MCF 10A (cell line): ENCODE data around the gene DARS1. TPM values are rescaled to one million over a fixed set of nuclear protein-coding genes. Genes with fewer than 3 reads are reported as not detected.

ENCODE experiments used
- BruUV-seq: library from RNA; stranded (reverse); fragments of 400-500 nt; replicated peaks from 2 replicates; lab custom pipeline; 2021; lab: Mats Ljungman, UMichigan
- CTCF ChIA-PET: fragments of 300-600 bp; sonication (Branson Sonifier 250); formaldehyde crosslinking; extraction: SDS; loops from one replicate; lab custom pipeline; 2021; ENCODE audit warnings: antibody characterized with exemption, inconsistent platforms; lab: Yijun Ruan, JAX
- POLR2A ChIA-PET: fragments of 300-600, 350-650 bp; sonication (Branson Sonifier 250); formaldehyde crosslinking; extraction: SDS; loops from one replicate; lab custom pipeline; 2020; ENCODE audit warnings: antibody characterized with exemption, inconsistent platforms; lab: Yijun Ruan, JAX
- DNase-seq: peaks from one replicate; pipeline ENCODE4 v3.0.0-alpha.2; 2018; ENCODE audit not compliant: unreplicated experiment
- H3K27ac Mint-ChIP-seq: one replicate; pipeline ENCODE4 v1.8.0; 2022; ENCODE audit warnings: mild to moderate bottlenecking, low read depth, mixed read lengths; ENCODE audit not compliant: unreplicated experiment
- H3K27me3 Mint-ChIP-seq: one replicate; pipeline ENCODE4 v1.8.0; 2022; ENCODE audit warnings: mixed read lengths; ENCODE audit not compliant: insufficient read depth, unreplicated experiment
- H3K36me3 Mint-ChIP-seq: one replicate; pipeline ENCODE4 v1.8.0; 2022; ENCODE audit warnings: mild to moderate bottlenecking, moderate library complexity, mixed read lengths; ENCODE audit not compliant: insufficient read depth, unreplicated experiment
- H3K4me1 Mint-ChIP-seq: one replicate; pipeline ENCODE4 v1.8.0; 2022; ENCODE audit warnings: mixed read lengths; ENCODE audit not compliant: insufficient read depth, unreplicated experiment
- H3K4me3 Mint-ChIP-seq: one replicate; pipeline ENCODE4 v1.8.0; 2022; ENCODE audit warnings: mild to moderate bottlenecking, moderate library complexity, mixed read lengths; ENCODE audit not compliant: unreplicated experiment
- H3K9me3 Mint-ChIP-seq: one replicate; pipeline ENCODE4 v1.8.0; 2022; ENCODE audit warnings: mixed read lengths; ENCODE audit not compliant: unreplicated experiment
- CTCF ChIP-seq: fragments of 200-600 bp; IDR thresholded peaks from one replicate; pipeline ENCODE4 v1.8.0; 2022; ENCODE audit warnings: antibody characterized with exemption, mild to moderate bottlenecking; ENCODE audit not compliant: unreplicated experiment
- intact Hi-C: fragments of 100-400 bp; cut with micrococcal nuclease; formaldehyde crosslinking; loops from 2 replicates; pipeline ENCODE4 v1.14.1; 2022
- total RNA-seq: library from RNA; stranded (reverse); gene quantifications from 2 replicates; pipeline ENCODE4 v1.2.3, GENCODE V29; 2022

The DARS1 gene
- total RNA-seq, 1 experiment from 2014 or later, result 66.5 TPM

- Mint-ChIP-seq H3K4me1 (no peaks in the 10 kb centered on the region), H3K4me3 (no peak overlapping the region), H3K36me3 (peaks cover 57% of the 10 kb centered on the region), H3K9me3 (no peaks in the 10 kb centered on the region), H3K27me3 (no peaks in the 10 kb centered on the region), H3K27ac (peak overlapping the region; percentile 16)
- no peak for DNase-seq
- intact Hi-C loops, result no loop called here
- POLR2A ChIA-PET, result interaction anchor here (1.2 kb wide), 1 partner anchor 27 kb away, joined by 3 read pairs; no protein-coding TSS in a partner anchor
- TF ChIP-seq CTCF, result no peak
- no TSS peak for BruUV-seq
- CTCF ChIA-PET, result interaction anchor here (0.8 to 2.1 kb wide), 4 partner anchors 8 to 912 kb away, joined by 3 to 4 read pairs (median 4); no protein-coding TSS in a partner anchor
Measured at GRCh38 chr2:135903650-135904049, 81.8 kb downstream of the DARS1 start.

GRCh38 chr2:135899567-135899966, 85.9 kb downstream of the DARS1 start:
- Mint-ChIP-seq H3K4me3 (no peak overlapping the region), H3K27ac (no peak overlapping the region), H3K27me3 (no peaks in the 10 kb centered on the region), H3K4me1 (no peaks in the 10 kb centered on the region), H3K36me3 (peaks cover 24% of the 10 kb centered on the region), H3K9me3 (no peaks in the 10 kb centered on the region)
- BruUV-seq, result no TSS peak
- intact Hi-C loops, result no loop called here
- DNase-seq, result no peak
- POLR2A ChIA-PET, result no interaction called here
- CTCF ChIA-PET, result no interaction called here
- no peak for TF ChIP-seq CTCF

- ChIA-PET CTCF (interaction anchor here (0.7 to 1.7 kb wide), 3 partner anchors 14 to 16 kb away, joined by 3 to 9 read pairs (median 8); no protein-coding TSS in a partner anchor), POLR2A (no interaction called here)
- TF ChIP-seq CTCF, result no peak
- intact Hi-C loops, result no loop called here
- H3K4me1 Mint-ChIP-seq, result no peaks in the 10 kb centered on the region
- H3K27ac Mint-ChIP-seq, result no peak overlapping the region
- no peaks in the 10 kb centered on the region for H3K27me3 Mint-ChIP-seq
- BruUV-seq, result no TSS peak
- no peak overlapping the region for H3K4me3 Mint-ChIP-seq
- H3K9me3 Mint-ChIP-seq, result no peaks in the 10 kb centered on the region
- no peak for DNase-seq
- H3K36me3 Mint-ChIP-seq, result peaks cover 19% of the 10 kb centered on the region
Measured at GRCh38 chr2:135898234-135898786, 87.1 kb downstream of the DARS1 start.

- POLR2A ChIA-PET, result interaction anchor here (0.8 kb wide), 1 partner anchor 11 kb away, joined by 3 read pairs; no protein-coding TSS in a partner anchor
Measured at GRCh38 chr2:135894930-135895329, 90.5 kb downstream of the DARS1 start.

More at GRCh38 chr2:135894930-135895329, 90.5 kb downstream of the DARS1 start:
- H3K36me3 Mint-ChIP-seq, result peaks cover 5% of the 10 kb centered on the region
- intact Hi-C loops, result no loop called here
- no peak overlapping the region for H3K4me3 Mint-ChIP-seq
- DNase-seq, result no peak
- TF ChIP-seq CTCF, result no peak
- no peak overlapping the region for H3K27ac Mint-ChIP-seq
- H3K4me1 Mint-ChIP-seq, result no peaks in the 10 kb centered on the region
- H3K27me3 Mint-ChIP-seq, result no peaks in the 10 kb centered on the region
- CTCF ChIA-PET, result interaction anchor here (0.9 to 1.5 kb wide), 3 partner anchors 19 to 490 kb away, joined by 3 to 7 read pairs (median 3); no protein-coding TSS in a partner anchor
- H3K9me3 Mint-ChIP-seq, result no peaks in the 10 kb centered on the region
- no TSS peak for BruUV-seq
